Stimulated activated naive CD8-positive, alpha-beta T cell treated with anti-CD3 and anti-CD28 coated beads, Interleukin-15, Interleukin-2, amounts not matched to agents 100 ng/mL and 50 ng/mL, for 24 hours (primary cell): ENCODE measurements around the gene OPALIN.
"Not testable (repeated sequence)": the region's sequence is repeated elsewhere in the genome, so short reads cannot be mapped to it uniquely, and the experiment has no call there.

Experiments
- H3K27ac Mint-ChIP-seq: one replicate; pipeline ENCODE4 v1.8.0; 2021; ENCODE audit warnings: mild to moderate bottlenecking, mixed read lengths
- H3K27me3 Mint-ChIP-seq: one replicate; pipeline ENCODE4 v1.8.0; 2021; ENCODE audit warnings: mixed read lengths
- H3K36me3 Mint-ChIP-seq: one replicate; pipeline ENCODE4 v1.8.0; 2021; ENCODE audit warnings: low read depth, mixed read lengths
- H3K4me1 Mint-ChIP-seq: one replicate; pipeline ENCODE4 v1.8.0; 2021; ENCODE audit warnings: low read depth, mixed read lengths
- H3K4me3 Mint-ChIP-seq: one replicate; pipeline ENCODE4 v1.8.0; 2021; ENCODE audit warnings: mild to moderate bottlenecking, mixed read lengths
- H3K9me3 Mint-ChIP-seq: one replicate; pipeline ENCODE4 v1.8.0; 2021; ENCODE audit warnings: mixed read lengths

OPALIN gene

DNA sequence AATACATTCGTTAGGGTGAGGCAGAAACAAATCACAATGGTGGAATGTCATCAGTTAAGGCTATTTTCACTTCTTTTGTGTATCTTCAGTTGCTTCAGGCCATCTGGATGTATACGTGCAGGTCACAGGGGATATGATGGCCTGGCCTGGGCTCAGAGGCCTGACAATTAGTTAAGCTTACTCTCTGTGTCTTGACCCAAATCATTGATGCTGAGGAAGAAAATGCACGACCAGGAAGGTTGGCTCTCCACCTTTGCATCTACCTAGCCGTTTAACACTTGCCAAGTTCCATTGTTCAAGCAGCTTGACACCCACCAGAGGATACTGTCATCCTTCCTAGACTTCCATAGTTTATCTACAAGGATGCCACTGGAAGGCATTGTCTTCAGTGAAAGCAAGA is 49.9 kb downstream of the OPALIN start:
- not testable (repeated sequence) for H3K36me3 Mint-ChIP-seq, H3K27ac Mint-ChIP-seq

GRCh38 chr10:96306516-96306915 is 52.3 kb downstream of the OPALIN start:
- Mint-ChIP-seq H3K9me3 (no peaks in the 10 kb centered on the region), H3K27me3 (peaks cover 17% of the 10 kb centered on the region), H3K4me3 (no peak overlapping the region), H3K4me1 (peaks cover 28% of the 10 kb centered on the region), H3K36me3 (no peaks in the 10 kb centered on the region), H3K27ac (no peak overlapping the region)

More for the DNA sequence above, 49.9 kb downstream of the OPALIN start:
- H3K9me3 Mint-ChIP-seq, H3K4me3 Mint-ChIP-seq: not testable (repeated sequence)
- peaks cover 27% of the 10 kb centered on the region for H3K4me1 Mint-ChIP-seq
- H3K27me3 Mint-ChIP-seq, result peaks cover 14% of the 10 kb centered on the region

- Mint-ChIP-seq H3K27ac (no peak overlapping the region), H3K4me1 (peaks cover 42% of the 10 kb centered on the region)
Measured at GRCh38 chr10:96305019-96305418, 53.8 kb downstream of the OPALIN start.

DNA sequence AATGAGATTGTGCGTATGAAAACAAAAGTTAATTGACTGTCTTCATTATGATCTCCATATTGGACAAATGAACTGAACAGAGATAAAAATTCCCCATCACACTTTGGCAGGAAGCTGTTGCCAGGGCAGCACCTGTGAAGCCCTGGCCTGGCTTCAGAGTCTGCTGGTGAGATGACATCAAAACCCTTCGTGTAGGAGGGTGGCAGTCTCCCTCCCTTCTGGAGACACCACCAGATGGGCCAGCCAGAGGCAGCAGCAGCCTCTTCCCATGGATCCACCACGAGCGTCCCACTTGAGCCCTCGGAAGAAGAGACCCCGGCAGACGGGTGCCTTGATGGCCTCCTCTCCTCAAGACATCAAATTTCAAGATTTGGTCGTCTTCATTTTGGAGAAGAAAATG is 54.6 kb downstream of the OPALIN start, which contains the start of gene DNTT:
TSS of gene DNTT (plus strand) at position 205 of the 400 bp plus-strand sequence. CDS start at position 269, 64 bp downstream.
- Mint-ChIP-seq H3K36me3 (no peaks in the 10 kb centered on the region), H3K4me1 (peaks cover 50% of the 10 kb centered on the region), H3K27ac (no peak within 1 kb of the TSS), H3K9me3 (no peaks in the 10 kb centered on the region), H3K27me3 (peaks cover 17% of the 10 kb centered on the region), H3K4me3 (no peak within 1 kb of the TSS)

More at GRCh38 chr10:96305019-96305418, 53.8 kb downstream of the OPALIN start:
- Mint-ChIP-seq H3K27me3 (peaks cover 17% of the 10 kb centered on the region), H3K9me3 (no peaks in the 10 kb centered on the region), H3K4me3 (no peak overlapping the region), H3K36me3 (no peaks in the 10 kb centered on the region)

DNA sequence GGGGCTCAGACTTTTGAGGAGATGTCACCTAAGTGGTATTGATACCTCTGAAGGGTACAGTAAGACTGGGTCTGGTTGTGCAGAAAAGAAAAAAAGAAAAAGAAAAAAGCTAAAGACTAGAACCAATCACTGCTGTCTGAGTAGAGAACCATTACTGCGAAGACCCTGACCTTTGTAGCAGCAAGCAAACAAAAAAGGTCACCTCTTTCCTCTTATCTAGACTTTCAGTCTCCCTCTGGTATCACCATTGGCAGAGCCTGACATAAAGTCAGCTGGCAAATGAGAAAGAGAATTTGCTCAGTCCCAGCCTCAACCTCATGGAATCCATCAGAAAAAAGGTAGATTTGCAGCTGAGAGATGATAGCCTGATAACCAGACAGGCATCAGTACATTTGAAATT is 57.2 kb downstream of the OPALIN start:
- Mint-ChIP-seq H3K9me3 (no peaks in the 10 kb centered on the region), H3K27me3 (peaks cover 12% of the 10 kb centered on the region)

GRCh38 chr10:96299383-96299782 is 59.4 kb downstream of the OPALIN start:
- Mint-ChIP-seq H3K4me1 (peaks cover 53% of the 10 kb centered on the region), H3K36me3 (no peaks in the 10 kb centered on the region), H3K9me3 (no peaks in the 10 kb centered on the region), H3K27ac (peak overlapping the region; percentile 56), H3K27me3 (peaks cover 6% of the 10 kb centered on the region), H3K4me3 (peak overlapping the region; percentile 60)

More for the DNA sequence above, 57.2 kb downstream of the OPALIN start:
- Mint-ChIP-seq H3K4me3 (no peak overlapping the region), H3K36me3 (no peaks in the 10 kb centered on the region), H3K4me1 (peaks cover 58% of the 10 kb centered on the region), H3K27ac (no peak overlapping the region)

GRCh38 chr10:96298362-96298761 is 60.4 kb downstream of the OPALIN start:
- Mint-ChIP-seq H3K4me1 (peaks cover 47% of the 10 kb centered on the region), H3K4me3 (no peak overlapping the region), H3K27ac (no peak overlapping the region), H3K36me3 (no peaks in the 10 kb centered on the region), H3K9me3 (no peaks in the 10 kb centered on the region), H3K27me3 (no peaks in the 10 kb centered on the region)

GRCh38 chr10:96297486-96297885 is 61.3 kb downstream of the OPALIN start:
- H3K27ac Mint-ChIP-seq, result no peak overlapping the region

DNA sequence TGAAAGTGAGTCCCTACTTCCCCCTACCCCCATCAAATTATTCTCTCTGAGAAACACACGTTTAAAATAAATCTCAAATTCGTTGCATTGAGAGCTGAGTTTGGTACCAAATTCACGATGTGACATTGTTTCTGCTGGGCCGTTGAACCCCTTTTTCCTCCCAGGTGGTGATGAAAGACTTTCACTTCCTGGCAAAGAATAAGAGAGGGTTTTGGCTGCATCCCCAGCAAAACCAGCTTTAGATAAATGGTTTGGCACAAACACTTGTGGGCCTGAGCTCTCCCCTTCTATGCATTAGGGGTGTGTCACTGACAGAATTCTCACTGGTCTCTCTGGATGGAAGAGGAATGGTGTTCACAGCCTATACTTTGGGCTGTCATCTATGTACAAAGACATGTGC is 63.3 kb downstream of the OPALIN start:
- peaks cover 46% of the 10 kb centered on the region for H3K4me1 Mint-ChIP-seq
- H3K9me3 Mint-ChIP-seq, result no peaks in the 10 kb centered on the region
- no peak overlapping the region for H3K27ac Mint-ChIP-seq
- H3K4me3 Mint-ChIP-seq, result no peak overlapping the region
- H3K36me3 Mint-ChIP-seq, result no peaks in the 10 kb centered on the region
- H3K27me3 Mint-ChIP-seq, result no peaks in the 10 kb centered on the region

More at GRCh38 chr10:96297486-96297885, 61.3 kb downstream of the OPALIN start:
- Mint-ChIP-seq H3K4me3 (no peak overlapping the region), H3K36me3 (no peaks in the 10 kb centered on the region), H3K9me3 (no peaks in the 10 kb centered on the region), H3K4me1 (peaks cover 47% of the 10 kb centered on the region), H3K27me3 (no peaks in the 10 kb centered on the region)
